Fibroblast of the aortic adventitia (primary cell): ENCODE results near the gene TRIM46. TPM values are rescaled to one million over a fixed set of nuclear protein-coding genes. Genes with fewer than 3 reads are reported as not detected.

Experiments used
- DNase-seq: peaks from one replicate; pipeline ENCODE4 v3.0.0-alpha.2; 2010; ENCODE audit warnings: low read depth
- H3K4me3 ChIP-seq: 2 replicates; pipeline ENCODE4 v1.5.1; 2011; ENCODE audit warnings: low read depth, mild to moderate bottlenecking, control low read depth, low read length, moderate library complexity
- total RNA-seq: library from RNA; depleted of rRNA; stranded (reverse); fragments of >200 nt; gene quantifications from 2 replicates; pipeline ENCODE4 v1.2.3, GENCODE V29; 2012; ENCODE audit warnings: low replicate concordance
- TF ChIP-seq, protein P1 (sequence below): IDR thresholded peaks from 2 replicates; pipeline ENCODE4 v1.5.1; 2011; ENCODE audit warnings: mild to moderate bottlenecking, low read length, control low read depth, inconsistent platforms; ENCODE audit not compliant: insufficient read depth

Gene TRIM46
- total RNA-seq, 1 donor: 5.2 TPM

- TF ChIP-seq, protein P1, sequence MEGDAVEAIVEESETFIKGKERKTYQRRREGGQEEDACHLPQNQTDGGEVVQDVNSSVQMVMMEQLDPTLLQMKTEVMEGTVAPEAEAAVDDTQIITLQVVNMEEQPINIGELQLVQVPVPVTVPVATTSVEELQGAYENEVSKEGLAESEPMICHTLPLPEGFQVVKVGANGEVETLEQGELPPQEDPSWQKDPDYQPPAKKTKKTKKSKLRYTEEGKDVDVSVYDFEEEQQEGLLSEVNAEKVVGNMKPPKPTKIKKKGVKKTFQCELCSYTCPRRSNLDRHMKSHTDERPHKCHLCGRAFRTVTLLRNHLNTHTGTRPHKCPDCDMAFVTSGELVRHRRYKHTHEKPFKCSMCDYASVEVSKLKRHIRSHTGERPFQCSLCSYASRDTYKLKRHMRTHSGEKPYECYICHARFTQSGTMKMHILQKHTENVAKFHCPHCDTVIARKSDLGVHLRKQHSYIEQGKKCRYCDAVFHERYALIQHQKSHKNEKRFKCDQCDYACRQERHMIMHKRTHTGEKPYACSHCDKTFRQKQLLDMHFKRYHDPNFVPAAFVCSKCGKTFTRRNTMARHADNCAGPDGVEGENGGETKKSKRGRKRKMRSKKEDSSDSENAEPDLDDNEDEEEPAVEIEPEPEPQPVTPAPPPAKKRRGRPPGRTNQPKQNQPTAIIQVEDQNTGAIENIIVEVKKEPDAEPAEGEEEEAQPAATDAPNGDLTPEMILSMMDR: no peak
- no peak for DNase-seq
- no peak overlapping the region for H3K4me3 ChIP-seq
Observed at GRCh38 chr1:155205035-155205434, 31.4 kb downstream of the TRIM46 start.

GRCh38 chr1:155205969-155206593, 32.4 kb downstream of the TRIM46 start:
- no peak overlapping the region for H3K4me3 ChIP-seq
- TF ChIP-seq, protein P1: no peak
- no peak for DNase-seq

DNA sequence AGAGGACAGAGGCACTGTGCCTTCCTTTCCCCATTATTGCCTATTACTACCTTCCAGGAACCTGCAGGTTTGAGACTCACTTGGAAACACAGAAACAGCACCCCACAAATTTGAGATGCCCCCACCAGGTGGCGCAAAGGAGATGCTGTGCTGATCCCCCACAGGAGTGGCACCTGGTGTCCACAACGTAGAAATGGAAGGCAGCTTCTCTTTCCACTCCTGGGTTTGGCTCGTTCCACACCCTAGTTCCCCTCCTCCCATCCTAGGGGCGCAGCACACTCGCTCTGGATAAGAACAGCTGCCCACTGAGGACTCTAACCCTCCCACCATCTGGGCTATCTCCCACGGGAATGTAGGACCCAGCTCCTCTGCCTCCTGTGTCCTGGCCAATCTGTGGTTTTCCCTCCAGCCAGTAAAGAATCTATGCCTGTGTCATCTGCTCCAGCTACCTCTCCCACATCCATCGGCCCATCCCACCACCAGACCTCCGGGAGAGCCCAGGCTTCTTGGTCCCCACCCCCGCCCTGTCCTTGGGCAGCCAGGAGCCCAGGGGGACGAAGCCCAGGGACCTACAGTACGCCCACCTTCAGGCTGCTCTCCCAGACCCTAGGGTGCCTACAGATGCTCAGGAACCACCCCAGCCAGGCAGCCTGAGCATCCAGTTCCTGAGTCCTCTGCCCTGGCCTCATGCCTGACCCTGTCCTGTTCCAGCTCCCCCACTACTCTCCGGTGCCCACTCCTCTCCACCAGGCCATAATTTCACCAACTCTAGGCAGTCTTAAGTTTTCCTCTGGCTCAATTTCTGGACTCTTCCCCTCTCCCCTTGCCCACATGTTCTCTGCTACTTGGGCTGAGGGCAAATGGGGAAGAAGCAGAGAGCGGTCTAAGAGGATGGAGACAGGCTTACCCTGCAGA, 33.5 kb downstream of the TRIM46 start:
- peak; percentile 84 for DNase-seq
- H3K4me3 ChIP-seq: peak overlapping the region; percentile 99
- TF ChIP-seq, protein P1: peak; percentile 87

DNA sequence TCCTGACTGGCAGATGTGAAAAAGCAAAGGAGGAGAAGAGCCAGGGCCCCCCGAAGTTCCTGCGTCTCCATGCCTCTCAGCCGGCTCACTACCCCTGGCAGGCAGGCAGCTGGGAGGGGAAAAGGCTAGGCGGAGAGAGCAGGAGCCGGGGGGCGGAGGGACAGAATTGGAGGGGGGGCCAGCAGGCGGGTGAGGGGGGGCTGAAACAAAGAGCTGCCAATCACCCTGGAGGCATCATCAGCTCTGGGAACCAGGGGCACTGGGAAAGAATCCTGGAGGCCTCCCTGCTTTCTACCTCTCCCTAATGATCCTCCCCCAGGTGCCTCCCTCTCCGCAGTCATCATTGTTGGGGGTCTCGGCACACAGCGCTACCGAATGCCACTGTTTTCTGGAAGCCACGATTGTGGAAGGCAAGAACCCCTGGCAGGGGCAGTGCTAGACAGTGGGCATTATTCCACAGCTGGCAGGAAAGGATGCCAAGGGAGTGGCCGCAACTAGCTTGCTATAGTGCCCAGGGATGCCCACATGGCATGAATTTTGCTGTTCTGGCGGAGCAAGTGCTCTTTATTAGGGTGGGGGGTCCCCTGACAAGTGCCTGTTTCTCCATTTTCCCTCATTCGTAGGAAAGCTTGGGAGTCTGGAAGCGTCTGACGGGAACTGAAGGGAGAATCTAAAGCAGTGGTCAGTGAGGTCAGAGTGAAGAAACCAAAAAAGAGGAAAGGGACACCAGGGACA, 34.3 kb downstream of the TRIM46 start, which contains the start of gene THBS3:
TSS of gene THBS3 (minus strand) at position 92 of the 735 bp plus-strand sequence. CDS start at position 71, 21 bp downstream.
- peak; percentile 48 for DNase-seq
- TF ChIP-seq, protein P1: no peak
- peak within 1 kb of the TSS; percentile 99 for H3K4me3 ChIP-seq

DNA sequence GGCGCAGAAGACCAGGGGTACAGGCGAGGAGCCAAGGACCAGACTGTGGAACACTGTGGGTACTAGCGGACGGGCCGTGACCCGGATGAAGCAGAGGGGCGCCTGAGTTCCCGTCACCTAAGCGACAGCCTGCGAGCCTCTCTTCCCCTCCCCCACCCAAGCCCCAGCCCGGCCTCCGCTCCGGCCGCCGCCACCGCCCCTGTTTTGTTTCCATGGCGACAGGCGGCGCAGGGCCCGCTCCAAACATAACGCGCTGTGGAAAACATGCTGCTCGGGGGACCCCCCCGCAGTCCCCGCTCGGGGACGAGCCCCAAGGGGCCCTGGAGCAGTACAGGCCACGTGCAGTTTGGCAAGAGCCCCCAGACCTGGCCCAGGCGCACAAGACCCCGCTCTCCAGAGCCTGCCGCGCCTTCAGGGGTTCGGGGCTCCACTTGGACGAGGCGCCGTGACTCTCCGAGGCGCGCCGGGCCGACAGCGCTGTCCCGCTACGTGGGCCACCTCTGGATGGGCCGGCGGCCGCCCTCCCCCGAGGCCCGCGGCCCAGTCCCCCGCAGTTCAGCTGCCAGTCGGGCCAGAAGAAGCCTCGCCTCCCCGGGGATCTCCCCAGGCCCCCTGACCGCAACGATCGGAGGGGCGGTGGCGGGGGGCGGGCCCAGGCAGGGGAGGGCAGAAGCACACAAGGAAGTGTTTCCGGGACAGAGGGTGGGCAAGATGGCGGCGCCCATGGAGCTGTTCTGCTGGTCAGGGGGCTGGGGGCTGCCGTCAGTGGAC, 35.1 kb downstream of the TRIM46 start, which contains the start of gene MTX1:
TSS of gene MTX1 (plus strand) at position 155 of the 771 bp plus-strand sequence. CDS start at position 265, 110 bp downstream.
- peak; percentile 75 for DNase-seq
- H3K4me3 ChIP-seq: peak within 1 kb of the TSS; percentile 99
- TF ChIP-seq, protein P1: no peak

- DNase-seq: no peak
- H3K4me3 ChIP-seq: peak overlapping the region; percentile 99
- TF ChIP-seq, protein P1: no peak
Observed at GRCh38 chr1:155209312-155209721, 35.7 kb downstream of the TRIM46 start.
